ENCODE data around the gene KMT5C.

KMT5C gene

GRCh38 chr19:55302318-55302703, 37.4 kb upstream of the KMT5C start:
- Mint-ChIP-seq H3K9me3 (no peaks in the 10 kb centered on the region), H3K4me1 (peaks cover 38% of the 10 kb centered on the region), H3K36me3 (ENCODE audit: low read depth) (peaks cover 58% of the 10 kb centered on the region), H3K4me3 (no peak overlapping the region), H3K27ac (no peak overlapping the region), H3K27me3 (ENCODE audit: low read depth, poor library complexity) (peaks cover 4% of the 10 kb centered on the region)
- no peak for TF ChIP-seq CTCF (IDR thresholded peaks at IDR 0.05)
- no peak for DNase-seq

GRCh38 chr19:55303477-55303876, 36.2 kb upstream of the KMT5C start:
- TF ChIP-seq CTCF (IDR thresholded peaks at IDR 0.05), result no peak
- Mint-ChIP-seq H3K27me3 (ENCODE audit: low read depth, poor library complexity) (peaks cover 4% of the 10 kb centered on the region), H3K36me3 (ENCODE audit: low read depth) (peaks cover 62% of the 10 kb centered on the region), H3K27ac (no peak overlapping the region), H3K4me1 (peaks cover 34% of the 10 kb centered on the region), H3K4me3 (no peak overlapping the region), H3K9me3 (no peaks in the 10 kb centered on the region)
- DNase-seq, result no peak

GRCh38 chr19:55304279-55304978, 35.2 kb upstream of the KMT5C start:
- peaks cover 63% of the 10 kb centered on the region for H3K36me3 Mint-ChIP-seq (ENCODE audit: low read depth)
- DNase-seq, result peak; percentile 62
- H3K4me3 Mint-ChIP-seq, result no peak overlapping the region
- no peak overlapping the region for H3K27ac Mint-ChIP-seq
- peaks cover 4% of the 10 kb centered on the region for H3K27me3 Mint-ChIP-seq (ENCODE audit: low read depth, poor library complexity)
- TF ChIP-seq CTCF (IDR thresholded peaks at IDR 0.05), result no peak
- H3K4me1 Mint-ChIP-seq, result peaks cover 29% of the 10 kb centered on the region
- H3K9me3 Mint-ChIP-seq, result no peaks in the 10 kb centered on the region

GRCh38 chr19:55304980-55305379, 34.7 kb upstream of the KMT5C start:
- Mint-ChIP-seq H3K27me3 (ENCODE audit: low read depth, poor library complexity) (peaks cover 4% of the 10 kb centered on the region), H3K4me3 (no peak overlapping the region), H3K4me1 (peaks cover 24% of the 10 kb centered on the region), H3K9me3 (no peaks in the 10 kb centered on the region), H3K36me3 (ENCODE audit: low read depth) (peaks cover 61% of the 10 kb centered on the region), H3K27ac (no peak overlapping the region)
- no peak for DNase-seq
- TF ChIP-seq CTCF (IDR thresholded peaks at IDR 0.05), result no peak

- Mint-ChIP-seq H3K27ac (peak overlapping the region; percentile 87), H3K27me3 (ENCODE audit: low read depth, poor library complexity) (peaks cover 4% of the 10 kb centered on the region), H3K9me3 (no peaks in the 10 kb centered on the region), H3K36me3 (ENCODE audit: low read depth) (peaks cover 64% of the 10 kb centered on the region), H3K4me3 (no peak overlapping the region), H3K4me1 (peaks cover 23% of the 10 kb centered on the region)
- TF ChIP-seq CTCF (IDR thresholded peaks at IDR 0.05), result no peak
- DNase-seq, result peak; percentile 68
Measured at GRCh38 chr19:55305491-55305890, 34.2 kb upstream of the KMT5C start.

GRCh38 chr19:55305983-55306562, 33.6 kb upstream of the KMT5C start:
- no peak for DNase-seq
- Mint-ChIP-seq H3K4me3 (no peak overlapping the region), H3K36me3 (ENCODE audit: low read depth) (peaks cover 61% of the 10 kb centered on the region), H3K4me1 (peaks cover 18% of the 10 kb centered on the region), H3K9me3 (no peaks in the 10 kb centered on the region), H3K27me3 (ENCODE audit: low read depth, poor library complexity) (no peaks in the 10 kb centered on the region), H3K27ac (no peak overlapping the region)
- no peak for TF ChIP-seq CTCF (IDR thresholded peaks at IDR 0.05)

Measured in nephron progenitor cell (in vitro differentiated cells).